HepG2 (cell line): ENCODE measurements around the gene MXRA8. TPM values are rescaled to one million over a fixed set of nuclear protein-coding genes. Genes with fewer than 3 reads are reported as not detected.

ENCODE experiments used
- ADNP ChIP-seq: sonication (generic); formaldehyde crosslinking; IDR thresholded peaks from 2 replicates; pipeline ENCODE4 v1.4.0; 2020; ENCODE audit warnings: missing genetic modification reagents
- AFF4 ChIP-seq: sonication (generic); formaldehyde crosslinking; IDR thresholded peaks from 2 replicates; pipeline ENCODE4 v1.4.0; 2020; ENCODE audit warnings: missing genetic modification reagents
- CBFB ChIP-seq: sonication (generic); formaldehyde crosslinking; IDR thresholded peaks from 2 replicates; pipeline ENCODE4 v1.4.0; 2020; ENCODE audit warnings: missing genetic modification reagents
- CCAR2 ChIP-seq: fragments of 200-400 bp; formaldehyde crosslinking; optimal IDR thresholded peaks from 2 replicates; pipeline ENCODE3; 2018; ENCODE audit warnings: low read depth, mild to moderate bottlenecking, low read length, moderate library complexity
- CEBPG ChIP-seq: IDR thresholded peaks from 2 replicates; pipeline ENCODE4 v1.6.1; 2016
- CERS6 ChIP-seq: sonication (generic); formaldehyde crosslinking; IDR thresholded peaks from 2 replicates; pipeline ENCODE4 v1.5.0; 2020; ENCODE audit warnings: missing genetic modification reagents
- ISL2 ChIP-seq: sonication (generic); formaldehyde crosslinking; IDR thresholded peaks from 2 replicates; pipeline ENCODE4 v1.5.0; 2020; ENCODE audit warnings: missing genetic modification reagents
- KMT2A ChIP-seq: sonication (generic); formaldehyde crosslinking; IDR thresholded peaks from 2 replicates; pipeline ENCODE4 v1.4.0; 2020; ENCODE audit warnings: missing genetic modification reagents
- MIXL1 ChIP-seq: IDR thresholded peaks from 2 replicates; pipeline ENCODE4 v1.6.1; 2016
- NONO ChIP-seq, 2 experiments: fragments of 450-650 bp in 1 of 2; sonication (generic) in 1 of 2; formaldehyde crosslinking in 1 of 2; IDR thresholded peaks in 1 of 2; conservative IDR thresholded peaks in 1 of 2; 2 replicates each; pipeline versions ENCODE4 v1.6.1 to v1.8.0; 2017 to 2022; ENCODE audit warnings: mild to moderate bottlenecking in 1 of 2, missing genetic modification reagents in 1 of 2, moderate library complexity in 1 of 2
- SALL1 ChIP-seq: sonication (generic); formaldehyde crosslinking; IDR thresholded peaks from 2 replicates; pipeline ENCODE4 v1.8.0; 2022; ENCODE audit warnings: mild to moderate bottlenecking, missing genetic modification reagents
- TCF12 ChIP-seq, 2 experiments: fragments of 450-650 bp in 1 of 2; sonication (generic) in 1 of 2; formaldehyde crosslinking in 1 of 2; IDR thresholded peaks; 2 replicates each; pipeline versions ENCODE4 v1.6.1 to v1.8.0; 2017 to 2022; ENCODE audit warnings: antibody characterized with exemption in 1 of 2, mild to moderate bottlenecking in 1 of 2, missing genetic modification reagents in 1 of 2, moderate library complexity in 1 of 2
- ZBTB1 ChIP-seq: sonication (generic); formaldehyde crosslinking; IDR thresholded peaks from 2 replicates; pipeline ENCODE4 v1.4.0; 2020; ENCODE audit warnings: missing genetic modification reagents, borderline replicate concordance
- ZNF143 ChIP-seq: sonication (generic); formaldehyde crosslinking; IDR thresholded peaks from 2 replicates; pipeline ENCODE4 v1.4.0; 2020; ENCODE audit warnings: missing genetic modification reagents
- ZNF354B ChIP-seq: sonication (generic); formaldehyde crosslinking; IDR thresholded peaks from 2 replicates; pipeline ENCODE4 v1.8.0; 2022; ENCODE audit warnings: mild to moderate bottlenecking, missing genetic modification reagents
- ZNF766 ChIP-seq: sonication (generic); formaldehyde crosslinking; IDR thresholded peaks from 2 replicates; pipeline ENCODE4 v1.5.0; 2020; ENCODE audit warnings: missing genetic modification reagents, borderline replicate concordance
- polyA plus RNA-seq, 8 experiments: library from polyadenylated mRNA; depleted of rRNA in 3 of 8; stranded (reverse) in 7 of 8; unstranded in 1 of 8; fragments of >200 nt; fragmentation: Illumina TruSeq in 4 of 8; extraction: Trizol in 4 of 8; gene quantifications; 2 replicates each; pipeline versions ENCODE4 v1.2.1 to v1.2.3, GENCODE V29; 2011 to 2016; ENCODE audit warnings: low read depth in 4 of 8, missing spikeins in 1 of 8, mixed read lengths in 1 of 8; ENCODE audit not compliant: insufficient read depth in 1 of 8
- total RNA-seq, 5 experiments: library from RNA; depleted of rRNA; stranded (reverse); fragments of >200 nt; fragmentation: Illumina TruSeq; extraction: Trizol; gene quantifications; 2 replicates each; pipeline ENCODE4 v1.2.3, GENCODE V29; 2016; ENCODE audit warnings: low read depth in 1 of 5
- TF ChIP-seq, protein P1 (sequence below): sonication (generic); formaldehyde crosslinking; IDR thresholded peaks from 2 replicates; pipeline ENCODE4 v1.4.0; 2020; ENCODE audit warnings: missing genetic modification reagents
- TF ChIP-seq, protein P2 (sequence below): sonication (generic); formaldehyde crosslinking; conservative IDR thresholded peaks from 2 replicates; pipeline ENCODE4 v1.4.0; 2020; ENCODE audit warnings: missing genetic modification reagents
- TF ChIP-seq, protein P3 (sequence below): sonication (generic); formaldehyde crosslinking; IDR thresholded peaks from 2 replicates; pipeline ENCODE4 v1.9.0; 2021; ENCODE audit warnings: missing genetic modification reagents, borderline replicate concordance

MXRA8 gene
- total and polyA plus RNA-seq, 2 of the 13 experiments (the other 11 are each of a cell fraction or from before 2014, with no cell fraction given): 19.8 to 44.8 TPM

GRCh38 chr1:1399187-1399871 lies 41.0 kb upstream of the MXRA8 start, which contains the start of gene CCNL2 (continued):
- TF ChIP-seq, protein P1, sequence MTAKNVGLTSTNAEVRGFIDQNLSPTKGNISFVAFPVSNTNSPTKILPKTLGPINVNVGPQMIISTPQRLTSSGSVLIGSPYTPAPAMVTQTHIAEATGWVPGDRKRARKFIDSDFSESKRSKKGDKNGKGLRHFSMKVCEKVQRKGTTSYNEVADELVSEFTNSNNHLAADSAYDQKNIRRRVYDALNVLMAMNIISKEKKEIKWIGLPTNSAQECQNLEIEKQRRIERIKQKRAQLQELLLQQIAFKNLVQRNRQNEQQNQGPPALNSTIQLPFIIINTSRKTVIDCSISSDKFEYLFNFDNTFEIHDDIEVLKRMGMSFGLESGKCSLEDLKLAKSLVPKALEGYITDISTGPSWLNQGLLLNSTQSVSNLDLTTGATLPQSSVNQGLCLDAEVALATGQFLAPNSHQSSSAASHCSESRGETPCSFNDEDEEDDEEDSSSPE (CRISPR knock-in tag): peak; percentile 86
- TF ChIP-seq KMT2A (CRISPR knock-in tag) (peak; percentile 77), TCF12 (IDR thresholded peaks at IDR 0.05) (no peak), TCF12 (CRISPR knock-in tag; IDR thresholded peaks at IDR 0.05) (no peak), MIXL1 (CRISPR knock-in tag) (peak; percentile 57; the same call in 1 of the 2 replicates), ISL2 (CRISPR knock-in tag) (peak; percentile 66; the same call in 1 of the 2 replicates), CERS6 (CRISPR knock-in tag) (0 out of 2 replicates have a peak, but pooled peaks have one; percentile 3), ZNF354B (no peak), SALL1 (CRISPR knock-in tag) (peak; percentile 37), CCAR2 (no peak), ZNF766 (peak; percentile 66; the same call in 1 of the 2 replicates), CBFB (CRISPR knock-in tag) (peak; percentile 48; the same call in 1 of the 2 replicates), AFF4 (CRISPR knock-in tag) (no peak), ADNP (no peak), ZNF143 (CRISPR knock-in tag) (peak; percentile 93), ZBTB1 (CRISPR knock-in tag) (no peak), CEBPG (no peak), NONO (IDR thresholded peaks at IDR 0.05) (no peak), NONO (CRISPR knock-in tag; conservative IDR thresholded peaks at IDR 0.05) (peak; percentile 88)
- TF ChIP-seq, protein P2, sequence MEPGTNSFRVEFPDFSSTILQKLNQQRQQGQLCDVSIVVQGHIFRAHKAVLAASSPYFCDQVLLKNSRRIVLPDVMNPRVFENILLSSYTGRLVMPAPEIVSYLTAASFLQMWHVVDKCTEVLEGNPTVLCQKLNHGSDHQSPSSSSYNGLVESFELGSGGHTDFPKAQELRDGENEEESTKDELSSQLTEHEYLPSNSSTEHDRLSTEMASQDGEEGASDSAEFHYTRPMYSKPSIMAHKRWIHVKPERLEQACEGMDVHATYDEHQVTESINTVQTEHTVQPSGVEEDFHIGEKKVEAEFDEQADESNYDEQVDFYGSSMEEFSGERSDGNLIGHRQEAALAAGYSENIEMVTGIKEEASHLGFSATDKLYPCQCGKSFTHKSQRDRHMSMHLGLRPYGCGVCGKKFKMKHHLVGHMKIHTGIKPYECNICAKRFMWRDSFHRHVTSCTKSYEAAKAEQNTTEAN: no peak
- TF ChIP-seq, protein P3, sequence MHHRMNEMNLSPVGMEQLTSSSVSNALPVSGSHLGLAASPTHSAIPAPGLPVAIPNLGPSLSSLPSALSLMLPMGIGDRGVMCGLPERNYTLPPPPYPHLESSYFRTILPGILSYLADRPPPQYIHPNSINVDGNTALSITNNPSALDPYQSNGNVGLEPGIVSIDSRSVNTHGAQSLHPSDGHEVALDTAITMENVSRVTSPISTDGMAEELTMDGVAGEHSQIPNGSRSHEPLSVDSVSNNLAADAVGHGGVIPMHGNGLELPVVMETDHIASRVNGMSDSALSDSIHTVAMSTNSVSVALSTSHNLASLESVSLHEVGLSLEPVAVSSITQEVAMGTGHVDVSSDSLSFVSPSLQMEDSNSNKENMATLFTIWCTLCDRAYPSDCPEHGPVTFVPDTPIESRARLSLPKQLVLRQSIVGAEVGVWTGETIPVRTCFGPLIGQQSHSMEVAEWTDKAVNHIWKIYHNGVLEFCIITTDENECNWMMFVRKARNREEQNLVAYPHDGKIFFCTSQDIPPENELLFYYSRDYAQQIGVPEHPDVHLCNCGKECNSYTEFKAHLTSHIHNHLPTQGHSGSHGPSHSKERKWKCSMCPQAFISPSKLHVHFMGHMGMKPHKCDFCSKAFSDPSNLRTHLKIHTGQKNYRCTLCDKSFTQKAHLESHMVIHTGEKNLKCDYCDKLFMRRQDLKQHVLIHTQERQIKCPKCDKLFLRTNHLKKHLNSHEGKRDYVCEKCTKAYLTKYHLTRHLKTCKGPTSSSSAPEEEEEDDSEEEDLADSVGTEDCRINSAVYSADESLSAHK (CRISPR knock-in tag): no peak
